IMR-90 (cell line): Measurements from ENCODE around the gene GPR108. TPM values are rescaled to one million over a fixed set of nuclear protein-coding genes. Genes with fewer than 3 reads are reported as not detected.

ENCODE experiments used
- ATAC-seq: fragments of 200-7000 bp; cut with Tn5 transposase; 2 replicates; pipeline ENCODE4 v1.9.1; 2020; ENCODE audit warnings: low read depth, mild to moderate bottlenecking, moderate library complexity
- BruUV-seq: library from RNA; stranded (reverse); fragments of 400-500 nt; replicated peaks from 2 replicates; lab custom pipeline; 2021; lab: Mats Ljungman, UMichigan
- CTCF ChIA-PET: fragments of 300-600 bp; formaldehyde crosslinking; extraction: SDS; loops from one replicate; lab custom pipeline; 2021; ENCODE audit warnings: antibody characterized with exemption; lab: Yijun Ruan, JAX
- POLR2A ChIA-PET: fragments of 300-600 bp; sonication (Branson Sonifier 250); formaldehyde crosslinking; loops from one replicate; lab custom pipeline; 2022; ENCODE audit warnings: antibody characterized with exemption; ENCODE audit not compliant: unreplicated experiment; lab: Charles Lee
- DNase-seq: peaks from one replicate; pipeline ENCODE4 v3.0.0; 2013
- H2AFZ ChIP-seq: replicated peaks from 2 replicates; pipeline ENCODE3; 2013; ENCODE audit warnings: low read length, mild to moderate bottlenecking; ENCODE audit not compliant: poor library complexity
- H2AK5ac ChIP-seq: 2 replicates; pipeline ENCODE4 v1.6.1; 2013; ENCODE audit warnings: low read depth, low read length, inconsistent platforms
- H2AK9ac ChIP-seq: replicated peaks from 2 replicates; pipeline ENCODE3; 2013; ENCODE audit warnings: mild to moderate bottlenecking, low read depth, low read length, moderate library complexity; ENCODE audit not compliant: poor library complexity
- H2BK120ac ChIP-seq: 2 replicates; pipeline ENCODE4 v1.6.1; 2013; ENCODE audit warnings: low read depth, low read length, inconsistent platforms
- H2BK15ac ChIP-seq: 3 replicates; pipeline ENCODE4 v1.6.1; 2013; ENCODE audit warnings: low read depth, low read length, inconsistent platforms
- H2BK20ac ChIP-seq: 2 replicates; pipeline ENCODE4 v1.6.1; 2013; ENCODE audit warnings: low read depth, mild to moderate bottlenecking, inconsistent platforms, low read length, moderate library complexity
- H2BK5ac ChIP-seq: 2 replicates; pipeline ENCODE4 v1.6.1; 2013; ENCODE audit warnings: mild to moderate bottlenecking, low read depth, low read length, inconsistent platforms; ENCODE audit not compliant: poor library complexity, severe bottlenecking
- H3K14ac ChIP-seq: replicated peaks from 2 replicates; pipeline ENCODE4 v1.6.1; 2013; ENCODE audit warnings: low read depth, low read length, inconsistent platforms
- H3K18ac ChIP-seq: 2 replicates; pipeline ENCODE4 v1.6.1; 2013; ENCODE audit warnings: low read depth, low read length, control low read depth
- H3K23ac ChIP-seq: 2 replicates; pipeline ENCODE4 v1.6.1; 2013; ENCODE audit warnings: low read depth, low read length, inconsistent platforms
- H3K27ac ChIP-seq: 2 replicates; pipeline ENCODE4 v1.5.1; 2013; ENCODE audit warnings: mild to moderate bottlenecking, control low read depth, low read length; ENCODE audit not compliant: insufficient read depth
- H3K27me3 ChIP-seq: 2 replicates; pipeline ENCODE4 v1.6.1; 2013; ENCODE audit warnings: low read length; ENCODE audit not compliant: control insufficient read depth, insufficient read depth
- H3K36me3 ChIP-seq: 2 replicates; pipeline ENCODE4 v1.6.1; 2013; ENCODE audit warnings: low read length, mixed read lengths; ENCODE audit not compliant: control insufficient read depth, insufficient read depth
- H3K4ac ChIP-seq: 2 replicates; pipeline ENCODE4 v1.6.1; 2013; ENCODE audit warnings: low read depth, low read length, inconsistent platforms
- H3K4me1 ChIP-seq: 2 replicates; pipeline ENCODE4 v1.6.1; 2013; ENCODE audit warnings: low read length, mixed read lengths; ENCODE audit not compliant: control insufficient read depth, insufficient read depth
- H3K4me2 ChIP-seq: 2 replicates; pipeline ENCODE4 v1.6.1; 2013; ENCODE audit warnings: low read depth, mild to moderate bottlenecking, control low read depth, low read length, moderate library complexity
- H3K4me3 ChIP-seq: 2 replicates; pipeline ENCODE4 v1.5.1; 2013; ENCODE audit warnings: low read depth, mild to moderate bottlenecking, control low read depth, low read length, moderate library complexity; ENCODE audit not compliant: insufficient read depth
- H3K56ac ChIP-seq: 2 replicates; pipeline ENCODE4 v1.6.1; 2013; ENCODE audit warnings: low read length, inconsistent platforms; ENCODE audit not compliant: insufficient read depth; ENCODE audit errors: extremely low read depth
- H3K79me1 ChIP-seq, 2 experiments: 2 replicates each; pipeline ENCODE4 v1.6.1; 2013; ENCODE audit warnings: low read length in 2 of 2, inconsistent platforms in 1 of 2, low read depth in 1 of 2
- H3K9ac ChIP-seq: 2 replicates; pipeline ENCODE4 v1.6.1; 2013; ENCODE audit warnings: low read depth, low read length, control low read depth
- H3K9me1 ChIP-seq: 2 replicates; pipeline ENCODE4 v1.6.1; 2013; ENCODE audit warnings: low read length, inconsistent platforms; ENCODE audit not compliant: insufficient read depth
- H3K9me3 ChIP-seq: 2 replicates; pipeline ENCODE4 v1.6.1; 2013; ENCODE audit warnings: low read length; ENCODE audit not compliant: control insufficient read depth, insufficient read depth
- H4K20me1 ChIP-seq: 2 replicates; pipeline ENCODE4 v1.6.1; 2013; ENCODE audit warnings: low read length, inconsistent platforms; ENCODE audit not compliant: insufficient read depth
- H4K5ac ChIP-seq: 2 replicates; pipeline ENCODE4 v1.6.1; 2013; ENCODE audit warnings: mild to moderate bottlenecking, low read depth, low read length, control low read depth
- H4K8ac ChIP-seq, 2 experiments: 2 replicates each; pipeline ENCODE4 v1.6.1; 2013; ENCODE audit warnings: low read depth in 2 of 2, low read length in 2 of 2, control low read depth in 1 of 2, inconsistent platforms in 1 of 2
- H4K91ac ChIP-seq: 2 replicates; pipeline ENCODE4 v1.6.1; 2013; ENCODE audit warnings: low read depth, low read length, inconsistent platforms; ENCODE audit not compliant: insufficient read depth
- BHLHE40 ChIP-seq: fragments of 150-350 bp; IDR thresholded peaks from 2 replicates; pipeline ENCODE4 v1.6.1; 2016; ENCODE audit warnings: mild to moderate bottlenecking, low read depth, low read length
- CEBPB ChIP-seq: IDR thresholded peaks from 2 replicates; pipeline ENCODE4 v1.6.1; 2012; ENCODE audit warnings: low read depth, low read length, improper control_type of control experiment
- CTCF ChIP-seq: conservative IDR thresholded peaks from 2 replicates; pipeline ENCODE4 v1.5.1; 2012; ENCODE audit warnings: mild to moderate bottlenecking, low read depth, low read length, improper control_type of control experiment
- ELK1 ChIP-seq: fragments of 150-350 bp; IDR thresholded peaks from 2 replicates; pipeline ENCODE4 v1.6.1; 2016; ENCODE audit warnings: low read depth, mild to moderate bottlenecking, low read length, moderate library complexity, borderline replicate concordance
- MAFK ChIP-seq: IDR thresholded peaks from 2 replicates; pipeline ENCODE4 v1.6.1; 2012; ENCODE audit warnings: low read depth, low read length, improper control_type of control experiment
- MAZ ChIP-seq: IDR thresholded peaks from 2 replicates; pipeline ENCODE4 v1.6.1; 2012; ENCODE audit warnings: low read depth, mild to moderate bottlenecking, low read length, improper control_type of control experiment, moderate library complexity, borderline replicate concordance
- MXI1 ChIP-seq: IDR thresholded peaks from 2 replicates; pipeline ENCODE4 v1.6.1; 2012; ENCODE audit warnings: low read depth, mild to moderate bottlenecking, low read length, moderate library complexity, borderline replicate concordance
- NFE2L2 ChIP-seq: fragments of 150-350 bp; IDR thresholded peaks from 2 replicates; pipeline ENCODE4 v1.6.1; 2016; ENCODE audit warnings: low read depth, mild to moderate bottlenecking, low read length
- POLR2A ChIP-seq: IDR thresholded peaks from 2 replicates; pipeline ENCODE4 v1.6.1; 2012; ENCODE audit warnings: mild to moderate bottlenecking, low read depth, low read length
- RCOR1 ChIP-seq: IDR thresholded peaks from 2 replicates; pipeline ENCODE4 v1.6.1; 2012; ENCODE audit warnings: mild to moderate bottlenecking, low read length, improper control_type of control experiment; ENCODE audit not compliant: insufficient replicate concordance
- RFX5 ChIP-seq: IDR thresholded peaks from 2 replicates; pipeline ENCODE4 v1.8.0; 2012; ENCODE audit warnings: low read depth, mild to moderate bottlenecking, low read length, moderate library complexity
- SMC3 ChIP-seq: fragments of 150-350 bp; IDR thresholded peaks from 2 replicates; pipeline ENCODE4 v1.6.1; 2016; ENCODE audit warnings: low read depth, mild to moderate bottlenecking, antibody characterized with exemption, low read length, moderate library complexity
- USF2 ChIP-seq: fragments of 150-350 bp; IDR thresholded peaks from 2 replicates; pipeline ENCODE4 v1.6.1; 2017; ENCODE audit warnings: mild to moderate bottlenecking, antibody characterized with exemption, low read length, low read depth
- WGBS, 2 experiments: methylation state at CpG; one replicate each; pipeline versions ENCODE4 v1.1.5 to v1.1.7; 2013; ENCODE audit warnings: missing lambda C conversion rate in 2 of 2; ENCODE audit not compliant: insufficient read length in 1 of 2; ENCODE audit errors: extremely low coverage in 2 of 2; 5-methylcytosine and 5-hydroxymethylcytosine counted together
- dilution Hi-C: fragments of 300-500 bp; cut with HindIII; formaldehyde crosslinking; loops from one replicate; pipeline ENCODE4 v1.14.3; 2018; ENCODE audit warnings: low sequenced_read_pairs; ENCODE audit not compliant: unreplicated experiment
- in situ Hi-C: fragments of 300-500 bp; cut with MboI; formaldehyde crosslinking; loops from 3 replicates; pipeline ENCODE4 v1.14.3; 2019; ENCODE audit warnings: low sequenced_read_pairs, inconsistent platforms, mixed read lengths
- intact Hi-C: fragments of 100-400 bp; cut with micrococcal nuclease; formaldehyde crosslinking; loops from 2 replicates; pipeline ENCODE4 v1.10.0; 2022
- polyA plus RNA-seq, 3 experiments: library from polyadenylated mRNA; depleted of rRNA; stranded (reverse); fragments of >200 nt; gene quantifications; 2 replicates each; pipeline ENCODE4 v1.2.3, GENCODE V29; 2012; ENCODE audit warnings: low replicate concordance in 1 of 3
- total RNA-seq: library from RNA; depleted of rRNA; stranded (reverse); fragments of >200 nt; gene quantifications from 2 replicates; pipeline ENCODE4 v1.2.3, GENCODE V29; 2012

The GPR108 gene
- total and polyA plus RNA-seq, 2 of the 4 experiments (the other 2 are of a cell fraction): 28.0 to 38.9 TPM

- no peak overlapping the region for H3K14ac ChIP-seq
- H3K18ac ChIP-seq: no peak overlapping the region
- H2BK120ac ChIP-seq: no peak overlapping the region
- no peak overlapping the region for H3K56ac ChIP-seq
- H2AK9ac ChIP-seq: no peak overlapping the region
- ChIA-PET CTCF (no interaction called here), POLR2A (no interaction called here)
- ATAC-seq (no peak), DNase-seq (no peak)
- H3K4me2 ChIP-seq: no peak overlapping the region
- H3K9me3 ChIP-seq: no peaks in the 10 kb centered on the region
- no peak overlapping the region for H4K91ac ChIP-seq
- peaks cover 2% of the 10 kb centered on the region; the same call in 1 of the 2 replicates for H3K4me1 ChIP-seq
- dilution Hi-C loops (no loop called here), intact Hi-C loops (no loop called here), in situ Hi-C loops (no loop called here)
- H2BK15ac ChIP-seq: no peak overlapping the region
- BruUV-seq: no TSS peak
- peaks cover 4% of the 10 kb centered on the region; the same call in 1 of the 2 replicates for H3K36me3 ChIP-seq
- H4K20me1 ChIP-seq: no peaks in the 10 kb centered on the region
- no peak overlapping the region for H3K4ac ChIP-seq
- no peak overlapping the region for H3K27ac ChIP-seq
- no peaks in the 10 kb centered on the region for H3K27me3 ChIP-seq
- no peaks in the 10 kb centered on the region for H3K9me1 ChIP-seq
- H3K4me3 ChIP-seq: no peak overlapping the region
- no peak overlapping the region for H2BK20ac ChIP-seq
- H3K9ac ChIP-seq: no peak overlapping the region
- WGBS, 2 experiments: 67% methylated on average over 2 of the region's 23 CpGs; no CpG with 5 or more reads in 1 of the 2 experiments
- no peak overlapping the region for H2AK5ac ChIP-seq
- H4K5ac ChIP-seq: no peak overlapping the region
- H3K23ac ChIP-seq: no peak overlapping the region
- no peaks in the 10 kb centered on the region for H3K79me1 ChIP-seq
- H2BK5ac ChIP-seq: no peak overlapping the region
- TF ChIP-seq CEBPB: no peak
- no peak for TF ChIP-seq MAFK
- TF ChIP-seq USF2: no peak
- no peak for TF ChIP-seq ELK1
- TF ChIP-seq CTCF: no peak
- TF ChIP-seq SMC3: no peak
- TF ChIP-seq MAZ: no peak
- no peak for TF ChIP-seq BHLHE40
- TF ChIP-seq POLR2A: no peak
- TF ChIP-seq RCOR1: no peak
- TF ChIP-seq NFE2L2: no peak
- no peak for TF ChIP-seq RFX5
- no peak for TF ChIP-seq MXI1
- no peak overlapping the region for H2AFZ ChIP-seq
- no peak overlapping the region for H4K8ac ChIP-seq
Observed at GRCh38 chr19:6718111-6718740, 19.2 kb downstream of the GPR108 start.
